H9 (cell line): ENCODE results near the gene EYA4. TPM values are rescaled to one million over a fixed set of nuclear protein-coding genes. Genes with fewer than 3 reads are reported as not detected.

Source experiments
- DNase-seq: peaks from one replicate; pipeline ENCODE4 v3.0.0-alpha.2; 2017
- H2AFZ ChIP-seq: one replicate; pipeline ENCODE4 v1.6.1; 2013; ENCODE audit warnings: mild to moderate bottlenecking, low read length, control low read depth, moderate library complexity
- H2AK5ac ChIP-seq: 2 replicates; pipeline ENCODE4 v1.6.1; 2013; ENCODE audit warnings: low read length, control low read depth, mixed read lengths; ENCODE audit not compliant: insufficient read length
- H2BK120ac ChIP-seq: one replicate; pipeline ENCODE4 v1.6.1; 2013; ENCODE audit warnings: low read depth, mild to moderate bottlenecking, low read length, control low read depth, inconsistent platforms; ENCODE audit not compliant: poor library complexity, severe bottlenecking
- H2BK12ac ChIP-seq: 2 replicates; pipeline ENCODE4 v1.6.1; 2013; ENCODE audit warnings: low read length, control low read depth, mixed read lengths, low read depth; ENCODE audit not compliant: insufficient read length
- H2BK15ac ChIP-seq: 2 replicates; pipeline ENCODE4 v1.6.1; 2013; ENCODE audit warnings: low read depth, low read length, control low read depth
- H2BK20ac ChIP-seq: one replicate; pipeline ENCODE4 v1.6.1; 2013; ENCODE audit warnings: low read depth, mild to moderate bottlenecking, low read length, control low read depth, inconsistent platforms; ENCODE audit not compliant: poor library complexity, severe bottlenecking
- H2BK5ac ChIP-seq: 2 replicates; pipeline ENCODE4 v1.6.1; 2013; ENCODE audit warnings: low read length, control low read depth, mixed read lengths; ENCODE audit not compliant: insufficient read length
- H3K14ac ChIP-seq: 2 replicates; pipeline ENCODE4 v1.6.1; 2013; ENCODE audit warnings: low read length, control low read depth; ENCODE audit not compliant: insufficient read depth
- H3K18ac ChIP-seq: 2 replicates; pipeline ENCODE4 v1.6.1; 2013; ENCODE audit warnings: low read depth, mild to moderate bottlenecking, mixed read lengths, low read length, control low read depth; ENCODE audit not compliant: insufficient read length
- H3K23ac ChIP-seq: 2 replicates; pipeline ENCODE4 v1.6.1; 2013; ENCODE audit warnings: low read length, control low read depth, mixed read lengths, low read depth; ENCODE audit not compliant: insufficient read length
- H3K23me2 ChIP-seq: 2 replicates; pipeline ENCODE4 v1.6.1; 2013; ENCODE audit warnings: low read depth, mild to moderate bottlenecking, mixed read lengths, low read length, control low read depth; ENCODE audit not compliant: insufficient read length, poor library complexity, severe bottlenecking
- H3K27ac ChIP-seq: 2 replicates; pipeline ENCODE4 v1.5.1; 2013; ENCODE audit warnings: low read length, control low read depth, mixed read lengths, low read depth; ENCODE audit not compliant: insufficient read length
- H3K27me3 ChIP-seq: 2 replicates; pipeline ENCODE4 v1.6.1; 2013; ENCODE audit warnings: low read length, control low read depth, inconsistent platforms; ENCODE audit not compliant: insufficient read depth
- H3K4ac ChIP-seq: 2 replicates; pipeline ENCODE4 v1.6.1; 2013; ENCODE audit warnings: low read depth, mild to moderate bottlenecking, control low read depth, inconsistent platforms, low read length, moderate library complexity
- H3K4me1 ChIP-seq: 2 replicates; pipeline ENCODE4 v1.6.1; 2013; ENCODE audit warnings: low read length, control low read depth, inconsistent platforms; ENCODE audit not compliant: insufficient read depth
- H3K4me2 ChIP-seq: 2 replicates; pipeline ENCODE4 v1.6.1; 2013; ENCODE audit warnings: low read length, control low read depth, mixed read lengths; ENCODE audit not compliant: insufficient read length, insufficient read depth
- H3K56ac ChIP-seq: 2 replicates; pipeline ENCODE4 v1.6.1; 2013; ENCODE audit warnings: low read depth, mild to moderate bottlenecking, mixed read lengths, low read length, control low read depth; ENCODE audit not compliant: insufficient read length
- H3K79me1 ChIP-seq: 2 replicates; pipeline ENCODE4 v1.6.1; 2013; ENCODE audit warnings: low read depth, mild to moderate bottlenecking, moderate library complexity, low read length, control low read depth, inconsistent platforms; ENCODE audit not compliant: insufficient read depth, poor library complexity, severe bottlenecking
- H3K79me2 ChIP-seq: 2 replicates; pipeline ENCODE4 v1.6.1; 2013; ENCODE audit warnings: low read length, control low read depth, inconsistent platforms; ENCODE audit not compliant: insufficient read depth
- H3K9ac ChIP-seq: 2 replicates; pipeline ENCODE4 v1.6.1; 2013; ENCODE audit warnings: low read length, control low read depth, mixed read lengths; ENCODE audit not compliant: insufficient read length; ENCODE audit errors: extremely low read depth
- H3K9me3 ChIP-seq: one replicate; pipeline ENCODE4 v1.6.1; 2013; ENCODE audit warnings: low read depth, low read length, inconsistent platforms; ENCODE audit not compliant: control insufficient read depth
- H3T11ph ChIP-seq: one replicate; pipeline ENCODE4 v1.6.1; 2013; ENCODE audit warnings: mild to moderate bottlenecking, low read length, control low read depth, inconsistent platforms
- H4K20me1 ChIP-seq: one replicate; pipeline ENCODE4 v1.6.1; 2013; ENCODE audit not compliant: control insufficient read depth, insufficient read length, insufficient read depth
- H4K5ac ChIP-seq: 2 replicates; pipeline ENCODE4 v1.6.1; 2013; ENCODE audit warnings: low read depth, mild to moderate bottlenecking, mixed read lengths, low read length, control low read depth; ENCODE audit not compliant: insufficient read length
- H4K8ac ChIP-seq: replicated peaks from 2 replicates; pipeline ENCODE4 v1.6.1; 2013; ENCODE audit warnings: low read length, control low read depth, mixed read lengths, low read depth; ENCODE audit not compliant: insufficient read length
- H4K91ac ChIP-seq: 2 replicates; pipeline ENCODE4 v1.6.1; 2013; ENCODE audit warnings: low read depth, mild to moderate bottlenecking, moderate library complexity, mixed read lengths, low read length, control low read depth; ENCODE audit not compliant: insufficient read length
- H3K27ac Mint-ChIP-seq, 3 experiments: 2 replicates in 2 of 3; 3 replicates in 1 of 3; pipeline ENCODE4 v1.8.0; 2020 to 2021; ENCODE audit warnings: mixed read lengths in 3 of 3, mild to moderate bottlenecking in 1 of 3, moderate library complexity in 1 of 3
- H3K27me3 Mint-ChIP-seq: 2 replicates; pipeline ENCODE4 v1.8.0; 2021; ENCODE audit warnings: low read depth, mild to moderate bottlenecking, moderate library complexity, mixed read lengths
- H3K36me3 Mint-ChIP-seq, 3 experiments: 2 replicates in 2 of 3; 3 replicates in 1 of 3; pipeline ENCODE4 v1.8.0; 2020 to 2021; ENCODE audit warnings: low read depth in 3 of 3, mixed read lengths in 3 of 3; ENCODE audit not compliant: insufficient read depth in 1 of 3
- H3K4me1 Mint-ChIP-seq, 2 experiments: 2 replicates each; pipeline ENCODE4 v1.8.0; 2020; ENCODE audit warnings: mixed read lengths in 2 of 2
- H3K4me3 Mint-ChIP-seq, 2 experiments: 2 replicates in 1 of 2; 3 replicates in 1 of 2; pipeline ENCODE4 v1.8.0; 2020 to 2021; ENCODE audit warnings: mild to moderate bottlenecking in 2 of 2, mixed read lengths in 2 of 2, moderate library complexity in 1 of 2
- H3K9me3 Mint-ChIP-seq, 2 experiments: 2 replicates in 1 of 2; 3 replicates in 1 of 2; pipeline ENCODE4 v1.8.0; 2020; ENCODE audit warnings: mild to moderate bottlenecking in 2 of 2, mixed read lengths in 2 of 2, moderate library complexity in 1 of 2
- WGBS: extraction: QIAGEN DNeasy Blood & Tissue Kit; methylation state at CpG from one replicate; pipeline ENCODE4 v1.1.7; 2013; ENCODE audit warnings: missing lambda C conversion rate, low lambda C conversion rate, mixed read lengths; ENCODE audit not compliant: insufficient read length; ENCODE audit errors: extremely low coverage; 5-methylcytosine and 5-hydroxymethylcytosine counted together
- total RNA-seq: library from RNA; stranded (reverse); gene quantifications from 2 replicates; pipeline ENCODE4 v1.2.1, GENCODE V29; 2021
- TF ChIP-seq, protein P1 (sequence below): fragments of 200-600 bp; sonication (generic); conservative IDR thresholded peaks from 3 replicates; pipeline ENCODE4 v1.8.0; 2021; ENCODE audit warnings: antibody characterized with exemption, mild to moderate bottlenecking

The EYA4 gene
- total RNA-seq, 1 experiment from 2014 or later: 0.26 TPM

DNA sequence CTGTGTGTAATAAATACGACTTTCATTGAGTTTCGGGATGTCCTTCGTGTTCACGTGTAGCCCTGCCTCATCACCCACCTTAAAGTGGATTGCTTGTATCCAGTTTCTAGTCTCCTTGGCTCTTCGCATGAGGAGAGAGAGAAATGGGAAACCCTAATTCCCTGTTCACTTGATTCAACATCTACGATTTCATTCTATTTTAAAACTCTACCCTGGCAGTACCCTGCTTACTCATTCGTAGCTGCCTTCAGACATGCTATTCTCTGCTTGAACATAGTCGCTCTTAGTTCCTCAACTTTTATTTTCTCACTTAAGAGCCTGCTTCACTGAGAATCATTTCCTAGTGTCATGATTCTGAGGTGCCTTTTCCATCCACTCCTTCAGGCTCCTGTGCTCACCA is 163.6 kb downstream of the EYA4 start:
- no peak overlapping the region for H4K5ac ChIP-seq
- H3K56ac ChIP-seq: no peak overlapping the region
- no peaks in the 10 kb centered on the region for H3K23me2 ChIP-seq
- Mint-ChIP-seq H3K27ac (no peak overlapping the region), H3K36me3 (no peaks in the 10 kb centered on the region), H3K4me3 (no peak overlapping the region), H3K27me3 (no peaks in the 10 kb centered on the region), H3K9me3 (no peaks in the 10 kb centered on the region), H3K4me1 (peaks cover 11 to 22% of the 10 kb centered on the region in 2 experiments)
- TF ChIP-seq, protein P1, sequence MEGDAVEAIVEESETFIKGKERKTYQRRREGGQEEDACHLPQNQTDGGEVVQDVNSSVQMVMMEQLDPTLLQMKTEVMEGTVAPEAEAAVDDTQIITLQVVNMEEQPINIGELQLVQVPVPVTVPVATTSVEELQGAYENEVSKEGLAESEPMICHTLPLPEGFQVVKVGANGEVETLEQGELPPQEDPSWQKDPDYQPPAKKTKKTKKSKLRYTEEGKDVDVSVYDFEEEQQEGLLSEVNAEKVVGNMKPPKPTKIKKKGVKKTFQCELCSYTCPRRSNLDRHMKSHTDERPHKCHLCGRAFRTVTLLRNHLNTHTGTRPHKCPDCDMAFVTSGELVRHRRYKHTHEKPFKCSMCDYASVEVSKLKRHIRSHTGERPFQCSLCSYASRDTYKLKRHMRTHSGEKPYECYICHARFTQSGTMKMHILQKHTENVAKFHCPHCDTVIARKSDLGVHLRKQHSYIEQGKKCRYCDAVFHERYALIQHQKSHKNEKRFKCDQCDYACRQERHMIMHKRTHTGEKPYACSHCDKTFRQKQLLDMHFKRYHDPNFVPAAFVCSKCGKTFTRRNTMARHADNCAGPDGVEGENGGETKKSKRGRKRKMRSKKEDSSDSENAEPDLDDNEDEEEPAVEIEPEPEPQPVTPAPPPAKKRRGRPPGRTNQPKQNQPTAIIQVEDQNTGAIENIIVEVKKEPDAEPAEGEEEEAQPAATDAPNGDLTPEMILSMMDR: no peak
- no peak overlapping the region for H3K9ac ChIP-seq
- no peak overlapping the region for H3K4ac ChIP-seq
- no peak overlapping the region for H2BK120ac ChIP-seq
- H3T11ph ChIP-seq: no peak overlapping the region
- no peaks in the 10 kb centered on the region for H4K20me1 ChIP-seq
- no peak for DNase-seq
- no peaks in the 10 kb centered on the region for H3K79me1 ChIP-seq
- H3K27ac ChIP-seq: no peak overlapping the region
- H4K91ac ChIP-seq: no peak overlapping the region
- H2BK15ac ChIP-seq: no peak overlapping the region
- WGBS: no CpG with 5 or more reads among the region's 8 CpGs
- no peak overlapping the region for H2AFZ ChIP-seq
- no peak overlapping the region for H3K4me2 ChIP-seq
- no peaks in the 10 kb centered on the region for H3K79me2 ChIP-seq
- H3K23ac ChIP-seq: no peak overlapping the region
- no peak overlapping the region for H2BK5ac ChIP-seq
- no peak overlapping the region for H3K18ac ChIP-seq
- H2BK12ac ChIP-seq: no peak overlapping the region
- H2AK5ac ChIP-seq: no peak overlapping the region
- no peaks in the 10 kb centered on the region for H3K4me1 ChIP-seq
- H3K14ac ChIP-seq: no peak overlapping the region
- no peaks in the 10 kb centered on the region for H3K9me3 ChIP-seq
- H4K8ac ChIP-seq: no peak overlapping the region
- H3K27me3 ChIP-seq: no peaks in the 10 kb centered on the region
- no peak overlapping the region for H2BK20ac ChIP-seq
